Adrenal gland (tissue), 12 donors: Measurements from ENCODE around the gene OR52A5. TPM values are rescaled to one million over a fixed set of nuclear protein-coding genes. Genes with fewer than 3 reads are reported as not detected.

ENCODE experiments used
- DNase-seq, 7 donors: peaks; one replicate each; pipeline ENCODE4 v3.0.0-alpha.2; 2019 to 2020
- H3K27ac ChIP-seq, 5 donors: fragments of 200-600 bp; sonication (generic) in 4 of 5; 1 replicate in 3 of 5; 2 replicates in 2 of 5; pipeline versions ENCODE4 v1.5.1 to v1.8.0; 2016 to 2020; ENCODE audit warnings: mild to moderate bottlenecking in 1 of 5
- H3K27me3 ChIP-seq: fragments of 200-600 bp; 2 replicates; pipeline ENCODE4 v1.8.0; 2021
- H3K36me3 ChIP-seq, 2 donors: fragments of 200-600 bp; replicated peaks in 1 of 2; 1 replicate in 1 of 2; 2 replicates in 1 of 2; pipeline versions ENCODE4 v1.5.1 to v1.8.0; 2018 to 2022
- H3K4me1 ChIP-seq, 2 donors: fragments of 200-600 bp; replicated peaks in 1 of 2; 1 replicate in 1 of 2; 2 replicates in 1 of 2; pipeline versions ENCODE4 v1.5.1 to v1.8.0; 2018 to 2021
- H3K4me3 ChIP-seq, 4 donors: fragments of 200-600 bp; sonication (generic) in 3 of 4; one replicate each; pipeline ENCODE4 v1.5.1; 2016 to 2018
- H3K9me3 ChIP-seq, 3 donors: fragments of 200-600 bp; sonication (generic) in 1 of 3; replicated peaks in 1 of 3; 1 replicate in 2 of 3; 2 replicates in 1 of 3; pipeline versions ENCODE4 v1.5.1 to v1.8.0; 2016 to 2021
- POLR2A ChIP-seq, 2 donors: fragments of 450-650 bp; IDR thresholded peaks; one replicate each; pipeline ENCODE4 v1.6.1; 2017; ENCODE audit warnings: antibody characterized with exemption in 2 of 2, mild to moderate bottlenecking in 2 of 2, moderate library complexity in 1 of 2
- WGBS, 4 donors: extraction: QIAGEN DNeasy Blood & Tissue Kit in 2 of 4; methylation state at CpG; one replicate each; pipeline versions ENCODE4 v1.1.5 to v1.1.7; 2013 to 2017; 5-methylcytosine and 5-hydroxymethylcytosine counted together
- intact Hi-C, 2 donors: fragments of 100-400 bp; cut with DNase I; formaldehyde crosslinking; loops; one replicate each; pipeline versions ENCODE4 v1.14.1 to v1.15.0; 2022 to 2023
- polyA plus RNA-seq, 3 donors: library from polyadenylated mRNA; stranded (reverse); fragments of 200-250 nt in 2 of 3; fragments of 350-450 nt in 1 of 3; fragmentation: Illumina TruSeq in 1 of 3; extraction: RNeasy Lipid Tissue Mini Kit (QIAGEN cat#74804) in 1 of 3; gene quantifications; one replicate each; pipeline ENCODE4 v1.2.3, GENCODE V29; 2013 to 2014
- total RNA-seq, 9 donors: library from RNA; depleted of rRNA in 4 of 9; stranded (reverse); fragments of >200 nt in 4 of 9; fragments of 120-200 nt in 1 of 9; fragmentation: NEBNext Ultra II Directional in 1 of 9; extraction: Animal tissue kit (Norgen Biotek cat#: 25700) in 1 of 9; gene quantifications; one replicate each; pipeline versions ENCODE4 v1.1.0 to v1.2.4, GENCODE V29; 2013 to 2023
- TF ChIP-seq, protein P1 (sequence below), 6 experiments: fragments of 450-650 bp in 4 of 6; fragments of 200-600 bp in 2 of 6; sonication (generic) in 1 of 6; IDR thresholded peaks; 1 replicate in 5 of 6; 2 replicates in 1 of 6; pipeline versions ENCODE4 v1.5.1 to v1.8.0; 2016 to 2021; ENCODE audit warnings: antibody characterized with exemption in 6 of 6, mild to moderate bottlenecking in 2 of 6, moderate library complexity in 1 of 6
- donor health status: healthy with polysubstance abuse.
- donor health status: Bipolar disorder and iron deficiency.
- donor health status: DM: yes; HTN: yes; CAD: no.
- donor health status: DM: no; HTN: no; CAD: no.
- donor health status: DM: no; HTN: no; CAD: no.
- donor health status: DM: yes; HTN: yes; CAD: no.

Gene OR52A5
- total and polyA plus RNA-seq, 12 donors, result not detected

DNA sequence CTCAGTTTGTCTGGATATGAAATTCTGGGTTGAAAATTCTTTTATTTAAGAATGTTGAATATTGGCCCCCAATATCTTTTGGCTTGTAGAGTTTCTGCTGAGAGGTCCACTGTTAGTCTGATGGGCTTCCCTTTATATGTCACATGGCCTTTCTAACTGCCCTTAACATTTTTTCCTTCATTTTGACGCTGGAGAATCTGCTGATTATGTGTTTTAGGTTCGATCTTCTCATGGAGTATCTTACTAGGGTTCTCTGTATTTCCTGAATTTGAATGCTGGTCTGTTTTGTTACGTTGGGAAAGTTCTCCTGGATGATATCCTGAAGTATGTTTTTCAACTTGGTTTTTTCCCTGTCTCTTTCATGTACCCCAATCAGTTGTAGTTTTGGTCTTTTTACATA lies 22.8 kb downstream of the OR52A5 start:
- no peaks in the 10 kb centered on the region for H3K36me3 ChIP-seq
- no peak overlapping the region for H3K27ac ChIP-seq
- no peaks in the 10 kb centered on the region for H3K9me3 ChIP-seq
- 61 to 75% (median 67%) methylated on average over 3 of the region's 3 CpGs for WGBS, 4 donors
- intact Hi-C loops, result no loop called here
- no peaks in the 10 kb centered on the region for H3K4me1 ChIP-seq
- TF ChIP-seq, protein P1, sequence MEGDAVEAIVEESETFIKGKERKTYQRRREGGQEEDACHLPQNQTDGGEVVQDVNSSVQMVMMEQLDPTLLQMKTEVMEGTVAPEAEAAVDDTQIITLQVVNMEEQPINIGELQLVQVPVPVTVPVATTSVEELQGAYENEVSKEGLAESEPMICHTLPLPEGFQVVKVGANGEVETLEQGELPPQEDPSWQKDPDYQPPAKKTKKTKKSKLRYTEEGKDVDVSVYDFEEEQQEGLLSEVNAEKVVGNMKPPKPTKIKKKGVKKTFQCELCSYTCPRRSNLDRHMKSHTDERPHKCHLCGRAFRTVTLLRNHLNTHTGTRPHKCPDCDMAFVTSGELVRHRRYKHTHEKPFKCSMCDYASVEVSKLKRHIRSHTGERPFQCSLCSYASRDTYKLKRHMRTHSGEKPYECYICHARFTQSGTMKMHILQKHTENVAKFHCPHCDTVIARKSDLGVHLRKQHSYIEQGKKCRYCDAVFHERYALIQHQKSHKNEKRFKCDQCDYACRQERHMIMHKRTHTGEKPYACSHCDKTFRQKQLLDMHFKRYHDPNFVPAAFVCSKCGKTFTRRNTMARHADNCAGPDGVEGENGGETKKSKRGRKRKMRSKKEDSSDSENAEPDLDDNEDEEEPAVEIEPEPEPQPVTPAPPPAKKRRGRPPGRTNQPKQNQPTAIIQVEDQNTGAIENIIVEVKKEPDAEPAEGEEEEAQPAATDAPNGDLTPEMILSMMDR (IDR thresholded peaks at IDR 0.05), result no peak
- TF ChIP-seq POLR2A (IDR thresholded peaks at IDR 0.05), result no peak
- no peak overlapping the region for H3K4me3 ChIP-seq
- no peaks in the 10 kb centered on the region for H3K27me3 ChIP-seq
- no peak for DNase-seq

DNA sequence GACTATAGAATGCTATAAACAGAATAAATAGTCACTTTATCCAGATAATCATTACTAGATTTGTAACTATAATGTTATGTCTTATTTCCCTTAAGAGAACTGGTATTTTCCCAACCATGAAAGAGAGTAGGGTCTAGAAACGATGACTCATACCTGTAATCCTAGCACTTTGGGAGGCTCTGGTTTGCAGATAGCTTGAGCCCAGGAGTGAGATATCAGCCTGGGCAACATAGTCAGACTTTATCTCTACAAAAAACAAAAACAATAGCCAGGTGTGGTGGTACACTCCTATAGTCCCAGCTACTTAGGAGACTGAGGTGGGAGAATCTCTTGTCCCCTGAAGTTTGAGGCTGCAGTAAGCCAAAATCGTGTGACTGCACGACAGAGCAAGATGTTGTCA lies 30.9 kb downstream of the OR52A5 start:
- H3K9me3 ChIP-seq, result no peaks in the 10 kb centered on the region
- no peak overlapping the region for H3K27ac ChIP-seq
- 58 to 75% (median 66%) methylated on average over 3 of the region's 3 CpGs for WGBS, 4 donors
- no peaks in the 10 kb centered on the region for H3K36me3 ChIP-seq
- TF ChIP-seq POLR2A (IDR thresholded peaks at IDR 0.05), result no peak
- TF ChIP-seq, protein P1 (IDR thresholded peaks at IDR 0.05), result no peak
- no peak for DNase-seq
- intact Hi-C loops, result no loop called here
- H3K4me3 ChIP-seq, result no peak overlapping the region
- no peaks in the 10 kb centered on the region for H3K4me1 ChIP-seq
- H3K27me3 ChIP-seq, result no peaks in the 10 kb centered on the region

DNA sequence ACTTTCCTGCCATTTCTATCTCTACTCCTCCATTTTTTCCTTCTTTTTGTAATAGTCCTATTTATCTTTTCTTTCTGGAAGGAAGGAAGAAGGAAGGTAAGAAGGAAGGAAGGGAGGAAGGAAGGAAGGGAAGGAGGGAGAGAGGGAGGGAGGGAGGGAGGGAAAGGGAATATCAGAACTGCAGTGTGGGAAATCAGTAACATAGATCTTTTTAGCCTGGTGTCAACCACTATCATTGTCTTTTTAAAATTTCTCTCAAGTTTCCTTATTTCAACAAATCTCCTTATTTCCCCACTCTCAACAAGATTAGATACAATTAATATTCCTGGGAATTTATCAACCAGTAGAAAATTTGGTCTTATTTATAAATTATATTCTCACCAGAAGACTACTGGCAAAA lies 35.1 kb downstream of the OR52A5 start:
- Histone ChIP-seq H3K4me1 (no peaks in the 10 kb centered on the region), H3K9me3 (no peaks in the 10 kb centered on the region), H3K27me3 (no peaks in the 10 kb centered on the region), H3K27ac (no peak overlapping the region), H3K36me3 (no peaks in the 10 kb centered on the region), H3K4me3 (no peak overlapping the region)
- DNase-seq, result no peak
- intact Hi-C loops, result no loop called here
- TF ChIP-seq POLR2A (IDR thresholded peaks at IDR 0.05), result no peak
- TF ChIP-seq, protein P1 (IDR thresholded peaks at IDR 0.05), result no peak

DNA sequence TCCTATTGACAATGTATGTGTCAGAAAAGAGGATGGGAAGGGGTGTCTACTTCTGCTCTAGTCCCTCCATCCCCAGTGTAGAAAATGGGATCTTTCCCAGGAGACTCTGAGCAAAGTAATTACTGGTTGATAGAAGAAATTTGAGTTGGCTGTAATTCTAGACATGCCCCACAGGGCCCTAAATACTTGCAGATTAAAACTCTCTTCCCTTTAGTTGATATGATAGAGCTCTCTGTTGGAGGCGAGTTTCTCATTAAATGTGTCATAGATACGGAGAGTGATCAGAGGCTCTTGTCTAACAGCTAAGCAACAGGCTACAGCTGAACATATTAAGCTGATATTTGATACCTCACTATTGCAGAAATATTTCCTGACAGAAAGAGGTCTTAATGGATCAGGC lies 35.9 kb downstream of the OR52A5 start:
- no peak overlapping the region for H3K4me3 ChIP-seq
- TF ChIP-seq, protein P1 (IDR thresholded peaks at IDR 0.05), result no peak
- TF ChIP-seq POLR2A (IDR thresholded peaks at IDR 0.05), result no peak
- WGBS, 4 donors, result 52 to 66% (median 57%) methylated on average over 2 of the region's 2 CpGs
- H3K27ac ChIP-seq, result no peak overlapping the region
- intact Hi-C loops, result no loop called here
- H3K27me3 ChIP-seq, result no peaks in the 10 kb centered on the region
- no peak for DNase-seq
- no peaks in the 10 kb centered on the region for H3K9me3 ChIP-seq
- H3K36me3 ChIP-seq, result no peaks in the 10 kb centered on the region
- no peaks in the 10 kb centered on the region for H3K4me1 ChIP-seq
